GM13976 (cell line): Measurements from ENCODE around the gene C20orf173.

Source experiments
- DNase-seq: peaks from one replicate; pipeline ENCODE4 v3.0.0; 2012; ENCODE audit warnings: low spot score
- in situ Hi-C: fragments of 300-500 bp; cut with MboI; formaldehyde crosslinking; loops from one replicate; pipeline ENCODE4 v1.12.0; 2022; ENCODE audit warnings: low sequenced_read_pairs, mixed read lengths, inconsistent platforms; ENCODE audit not compliant: unreplicated experiment
- TF ChIP-seq, protein P1 (sequence below): IDR thresholded peaks from 2 replicates; pipeline ENCODE4 v1.5.1; 2012; ENCODE audit warnings: borderline replicate concordance, mild to moderate bottlenecking; ENCODE audit not compliant: insufficient read depth; ENCODE audit errors: extremely low read depth, missing control alignments, control extremely low read depth

Gene C20orf173

GRCh38 chr20:35541783-35542662 is 12.6 kb upstream of the C20orf173 start, which contains the start of gene ERGIC3:
TSS of gene ERGIC3 (plus strand) at chr20:35542078. CDS start at chr20:35542098, 20 bp downstream.
- peak; percentile 98 for DNase-seq
- TF ChIP-seq, protein P1, sequence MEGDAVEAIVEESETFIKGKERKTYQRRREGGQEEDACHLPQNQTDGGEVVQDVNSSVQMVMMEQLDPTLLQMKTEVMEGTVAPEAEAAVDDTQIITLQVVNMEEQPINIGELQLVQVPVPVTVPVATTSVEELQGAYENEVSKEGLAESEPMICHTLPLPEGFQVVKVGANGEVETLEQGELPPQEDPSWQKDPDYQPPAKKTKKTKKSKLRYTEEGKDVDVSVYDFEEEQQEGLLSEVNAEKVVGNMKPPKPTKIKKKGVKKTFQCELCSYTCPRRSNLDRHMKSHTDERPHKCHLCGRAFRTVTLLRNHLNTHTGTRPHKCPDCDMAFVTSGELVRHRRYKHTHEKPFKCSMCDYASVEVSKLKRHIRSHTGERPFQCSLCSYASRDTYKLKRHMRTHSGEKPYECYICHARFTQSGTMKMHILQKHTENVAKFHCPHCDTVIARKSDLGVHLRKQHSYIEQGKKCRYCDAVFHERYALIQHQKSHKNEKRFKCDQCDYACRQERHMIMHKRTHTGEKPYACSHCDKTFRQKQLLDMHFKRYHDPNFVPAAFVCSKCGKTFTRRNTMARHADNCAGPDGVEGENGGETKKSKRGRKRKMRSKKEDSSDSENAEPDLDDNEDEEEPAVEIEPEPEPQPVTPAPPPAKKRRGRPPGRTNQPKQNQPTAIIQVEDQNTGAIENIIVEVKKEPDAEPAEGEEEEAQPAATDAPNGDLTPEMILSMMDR, result no peak
- in situ Hi-C loops, result no loop called here

DNA sequence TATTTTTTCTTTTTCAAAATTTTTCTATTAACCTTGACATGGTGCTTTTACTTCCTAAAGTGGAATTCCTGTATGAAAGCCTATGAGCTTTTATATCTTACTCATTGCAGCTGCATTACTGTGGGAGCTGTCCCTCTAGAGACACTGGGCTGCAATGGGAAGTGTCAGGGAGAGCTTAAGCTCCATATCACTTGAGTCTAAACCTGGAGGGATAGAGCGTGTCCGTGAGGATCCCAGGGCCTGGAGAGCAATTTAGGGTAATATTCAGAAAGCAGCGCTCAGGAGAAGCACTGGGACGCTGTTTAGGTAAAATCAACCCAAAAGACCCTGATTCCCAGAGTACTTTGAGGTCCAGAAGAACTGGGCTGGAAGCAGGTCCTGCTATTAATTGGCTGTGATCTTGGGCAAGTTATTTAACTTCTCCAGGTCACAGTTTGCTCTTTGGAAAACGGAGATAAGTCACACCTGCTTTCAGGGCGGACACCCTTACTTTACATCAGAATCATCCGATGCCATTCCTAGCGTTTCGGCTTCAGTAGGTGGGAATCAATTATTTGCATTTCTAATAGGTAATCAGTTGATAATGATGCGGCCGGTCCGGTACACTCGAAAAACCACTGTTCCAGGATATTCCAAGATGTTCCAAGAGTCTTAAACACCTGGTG is 11.8 kb upstream of the C20orf173 start:
- in situ Hi-C loops, result no loop called here

GRCh38 chr20:35539756-35540212 is 10.3 kb upstream of the C20orf173 start:
- in situ Hi-C loops, result no loop called here
- DNase-seq, result peak; percentile 69
- TF ChIP-seq, protein P1, result no peak

More for the DNA sequence above, 11.8 kb upstream of the C20orf173 start:
- DNase-seq, result no peak
- TF ChIP-seq, protein P1, result no peak

DNA sequence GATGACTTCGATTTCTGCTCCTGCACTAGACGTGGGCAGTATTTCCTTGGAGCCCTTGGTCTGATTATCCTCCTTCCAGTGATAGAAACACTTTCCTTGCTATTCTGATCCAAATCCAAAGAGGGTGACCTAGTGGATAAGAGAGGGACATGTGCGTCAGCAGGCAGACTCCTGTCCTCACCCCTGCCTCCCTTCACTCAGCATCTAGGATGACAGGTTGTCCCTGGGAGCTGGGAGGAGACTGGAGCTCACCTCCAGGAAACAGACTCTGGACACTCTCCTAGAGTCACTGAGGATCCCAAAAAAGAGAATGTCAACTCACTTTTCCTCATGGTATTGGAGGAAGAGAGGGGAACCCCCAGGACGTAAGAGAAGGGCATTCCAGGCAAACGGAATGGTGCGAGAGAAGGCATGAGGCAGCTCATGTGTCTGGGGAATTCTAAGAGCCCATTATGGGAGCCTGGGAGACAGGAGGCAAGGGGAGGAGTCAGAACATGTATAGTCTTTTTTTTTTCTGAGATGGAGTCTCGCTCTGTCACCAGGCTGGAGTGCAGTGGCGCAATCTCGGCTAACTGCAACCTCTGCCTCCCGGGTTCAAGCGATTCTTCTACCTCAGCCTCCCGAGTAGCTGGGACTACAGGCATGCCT is 2.2 kb downstream of the C20orf173 start:
- in situ Hi-C loops, result no loop called here
- DNase-seq, result no peak
- TF ChIP-seq, protein P1, result no peak

- in situ Hi-C loops, result no loop called here
- no peak for DNase-seq
- TF ChIP-seq, protein P1, result no peak
Observed at GRCh38 chr20:35525639-35526038, 3.8 kb downstream of the C20orf173 start.

DNA sequence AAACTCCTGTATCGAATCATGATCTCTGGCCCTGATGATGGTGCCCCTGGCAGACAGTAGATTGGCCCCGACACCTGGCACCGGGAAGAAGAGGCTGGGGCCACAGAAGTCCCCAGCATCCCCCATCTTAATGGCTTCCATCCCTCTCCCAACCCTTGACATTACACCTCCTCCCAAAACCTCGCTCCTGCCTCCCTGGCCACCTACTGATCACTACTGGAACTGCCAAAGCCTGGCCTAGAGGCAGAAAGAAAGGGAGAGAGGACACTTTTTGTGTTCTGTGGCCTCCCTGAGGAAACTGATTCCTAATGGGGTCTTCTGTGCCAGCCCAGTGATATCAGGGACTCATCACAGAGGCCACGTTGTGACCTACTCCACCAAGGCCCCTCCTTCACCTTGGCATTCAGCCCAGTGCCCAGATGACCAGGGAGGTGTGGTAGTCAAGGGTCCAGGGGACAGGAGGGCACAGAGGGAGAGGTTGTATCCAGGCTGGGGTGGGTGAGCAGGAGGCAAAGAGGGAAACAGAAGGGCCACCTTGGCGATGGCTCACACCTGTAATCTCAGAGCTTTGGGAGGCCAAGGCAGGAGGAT is 6.1 kb downstream of the C20orf173 start:
- TF ChIP-seq, protein P1, result peak; percentile 48
- in situ Hi-C loops, result no loop called here
- DNase-seq, result peak; percentile 54
